Stimulated activated CD8-positive, alpha-beta memory T cell treated with anti-CD3 and anti-CD28 coated beads, Interleukin-15, amount 100 ng/mL, for 24 hours (primary cell): ENCODE data around the gene CLSTN2.

Experiments used
- DNase-seq: peaks from one replicate; pipeline ENCODE4 v3.0.0-alpha.2; 2020; ENCODE audit warnings: low read depth

Gene CLSTN2

DNA sequence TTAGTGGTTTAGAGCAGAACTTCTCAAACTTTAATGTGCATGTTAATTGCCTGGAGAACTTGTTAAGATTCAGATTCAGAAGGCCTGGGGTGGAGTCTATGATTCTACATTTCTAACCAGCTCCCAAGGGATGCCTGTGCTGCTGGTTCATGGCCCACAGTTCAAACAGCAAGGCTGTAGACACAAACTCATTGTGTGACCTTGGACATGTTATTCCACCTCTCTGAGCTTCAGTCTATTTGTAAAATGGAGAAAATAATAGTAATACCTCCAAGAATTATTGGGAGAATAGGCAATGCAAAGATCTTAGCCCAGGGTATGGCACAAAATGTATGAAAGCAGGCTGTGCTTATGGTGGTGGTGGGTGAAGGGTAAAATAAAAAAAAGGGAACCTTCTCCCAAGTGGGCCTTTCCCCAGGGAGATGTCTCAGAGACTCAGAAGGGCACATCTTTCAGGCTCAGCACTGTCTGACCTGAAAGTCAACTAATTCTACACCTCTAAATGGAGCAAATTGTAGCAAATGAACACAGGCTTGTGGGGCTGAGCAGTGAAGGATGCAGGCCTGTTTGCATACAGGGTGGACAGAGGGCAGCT, 566.9 kb downstream of the CLSTN2 start:
- DNase-seq = no peak

- no peak for DNase-seq
Measured at GRCh38 chr3:140505213-140505612, 570.2 kb downstream of the CLSTN2 start.

GRCh38 chr3:140505876-140506275, 570.9 kb downstream of the CLSTN2 start:
- DNase-seq = no peak

GRCh38 chr3:140508550-140508949, 573.6 kb downstream of the CLSTN2 start:
- no peak for DNase-seq

GRCh38 chr3:140509534-140509933, 574.5 kb downstream of the CLSTN2 start:
- no peak for DNase-seq

- DNase-seq = no peak
Measured at GRCh38 chr3:140510303-140510861, 575.4 kb downstream of the CLSTN2 start.

GRCh38 chr3:140521751-140522445, 586.9 kb downstream of the CLSTN2 start:
- no peak for DNase-seq

GRCh38 chr3:140522653-140523380, 587.8 kb downstream of the CLSTN2 start:
- DNase-seq = no peak

- no peak for DNase-seq
Measured at GRCh38 chr3:140523600-140523999, 588.6 kb downstream of the CLSTN2 start.

DNA sequence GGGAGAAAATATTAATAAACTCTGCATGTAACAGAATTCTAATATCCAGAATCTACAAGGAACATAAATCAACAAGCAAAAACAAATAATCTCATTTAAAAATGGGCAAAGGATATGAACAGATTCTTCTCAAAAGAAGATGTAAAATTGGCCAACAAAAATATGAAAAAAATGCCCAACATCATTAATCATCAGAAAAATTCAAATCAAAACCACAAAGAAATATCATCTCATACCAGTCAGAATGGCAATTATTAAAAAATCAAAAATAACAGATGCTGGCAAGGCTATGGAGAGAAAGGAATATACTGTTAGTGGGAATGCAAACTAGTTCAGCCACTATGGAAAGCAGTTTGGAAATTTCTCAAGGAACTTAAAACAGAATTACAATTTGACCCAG, 592.2 kb downstream of the CLSTN2 start:
- no peak for DNase-seq

- no peak for DNase-seq
Measured at GRCh38 chr3:140529096-140529495, 594.1 kb downstream of the CLSTN2 start.

DNA sequence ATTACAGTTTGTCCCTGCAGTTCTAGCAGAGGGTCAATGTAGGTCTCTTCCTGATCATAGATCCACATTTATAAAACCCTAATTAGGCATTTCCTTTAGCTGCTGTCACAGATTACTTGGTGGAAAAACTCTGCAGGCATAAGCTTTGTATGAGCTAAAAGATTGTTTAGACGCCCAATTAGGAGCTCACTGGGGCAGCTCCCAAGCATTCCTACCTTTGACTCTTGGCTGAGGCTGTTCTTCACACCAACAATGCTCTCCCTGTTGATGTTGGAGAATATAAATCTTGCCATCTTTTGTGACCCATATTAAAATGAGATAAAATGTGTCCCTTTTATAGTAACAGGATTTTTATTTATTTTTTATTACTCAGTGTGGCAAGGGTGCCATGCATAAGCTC, 594.6 kb downstream of the CLSTN2 start:
- no peak for DNase-seq

- DNase-seq = no peak
Measured at GRCh38 chr3:140530131-140530530, 595.1 kb downstream of the CLSTN2 start.

- no peak for DNase-seq
Measured at GRCh38 chr3:140530603-140531002, 595.6 kb downstream of the CLSTN2 start.

DNA sequence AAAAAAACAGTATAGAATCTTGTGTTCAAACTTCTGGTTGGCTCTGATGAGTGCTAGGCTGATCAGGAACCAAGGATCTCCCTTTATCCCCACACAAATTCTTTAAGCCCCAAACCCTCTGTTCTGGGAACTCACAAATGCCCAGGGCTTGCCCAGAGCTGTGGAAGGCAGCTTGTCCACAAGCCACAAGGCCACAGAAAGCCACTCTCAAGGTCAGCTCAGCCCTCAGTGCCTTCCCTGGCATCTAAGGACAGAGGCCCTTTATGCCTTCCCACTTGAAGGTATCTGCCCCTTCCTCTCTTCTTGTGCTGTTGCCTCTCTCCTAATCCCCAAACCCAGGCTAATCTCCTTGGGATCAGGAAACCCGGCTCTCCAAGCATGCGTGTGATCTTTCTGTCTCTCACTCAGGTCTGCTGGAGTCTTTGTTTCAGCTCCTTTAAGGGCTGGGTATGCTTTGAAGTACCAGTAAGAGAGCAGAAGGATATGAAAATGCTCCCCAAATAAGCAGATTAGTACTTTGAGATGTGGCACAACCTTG, 597.9 kb downstream of the CLSTN2 start:
- no peak for DNase-seq

- DNase-seq = no peak
Measured at GRCh38 chr3:140536926-140537726, 602.1 kb downstream of the CLSTN2 start.

DNA sequence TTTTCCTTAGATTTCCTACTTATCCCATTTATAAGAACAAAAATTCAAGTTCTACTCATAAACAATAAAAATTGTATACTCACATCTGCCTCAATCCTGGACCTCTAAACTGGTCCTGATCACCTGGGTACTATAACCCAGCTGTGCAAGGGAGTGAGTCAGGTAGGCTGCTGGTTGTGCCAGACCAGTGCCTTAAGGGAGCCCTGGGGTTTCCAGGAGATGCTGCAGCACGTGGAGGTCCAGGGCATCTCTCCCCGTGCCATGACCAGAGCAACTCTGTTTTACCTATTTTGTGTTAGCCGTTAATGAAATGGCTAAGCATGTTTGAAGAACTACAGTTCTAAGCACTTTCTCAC, 602.7 kb downstream of the CLSTN2 start:
- DNase-seq = no peak

- DNase-seq = no peak
Measured at GRCh38 chr3:140540262-140540661, 605.3 kb downstream of the CLSTN2 start.

GRCh38 chr3:140541975-140542653, 607.1 kb downstream of the CLSTN2 start:
- DNase-seq = no peak

DNA sequence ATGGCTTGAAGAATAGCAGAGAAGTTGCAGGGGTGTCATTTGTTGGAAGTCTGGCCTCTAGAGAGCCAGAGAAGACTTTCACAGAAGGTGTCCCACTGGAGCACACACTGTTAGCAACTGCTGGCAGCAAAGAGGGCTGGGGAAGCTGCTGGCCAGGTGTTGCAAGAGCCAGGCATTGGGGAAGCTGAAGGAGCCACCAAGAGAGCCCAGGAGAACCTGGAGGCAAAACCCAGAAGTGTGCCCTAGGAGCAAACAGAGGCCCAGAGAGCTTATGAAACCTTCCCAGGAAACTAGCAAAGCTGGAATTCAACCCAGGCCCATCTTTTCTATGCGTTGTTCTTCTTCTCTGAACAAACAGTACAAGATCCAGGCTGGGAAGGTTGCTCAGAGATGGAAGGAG, 610.2 kb downstream of the CLSTN2 start:
- no peak for DNase-seq

- no peak for DNase-seq
Measured at GRCh38 chr3:140545756-140546155, 610.8 kb downstream of the CLSTN2 start.
